HG03097 (cell line): ENCODE results near the gene RAB3C.

Experiments
- ATAC-seq: cut with Tn5 transposase; IDR thresholded peaks from one replicate; pipeline ENCODE4 v1.9.1; 2021; ENCODE audit not compliant: unreplicated experiment, low FRiP score

Gene RAB3C

GRCh38 chr5:58855851-58856739 is 273.2 kb downstream of the RAB3C start:
- peak; percentile 59 for ATAC-seq

GRCh38 chr5:58857609-58858008 is 274.7 kb downstream of the RAB3C start:
- no peak for ATAC-seq

DNA sequence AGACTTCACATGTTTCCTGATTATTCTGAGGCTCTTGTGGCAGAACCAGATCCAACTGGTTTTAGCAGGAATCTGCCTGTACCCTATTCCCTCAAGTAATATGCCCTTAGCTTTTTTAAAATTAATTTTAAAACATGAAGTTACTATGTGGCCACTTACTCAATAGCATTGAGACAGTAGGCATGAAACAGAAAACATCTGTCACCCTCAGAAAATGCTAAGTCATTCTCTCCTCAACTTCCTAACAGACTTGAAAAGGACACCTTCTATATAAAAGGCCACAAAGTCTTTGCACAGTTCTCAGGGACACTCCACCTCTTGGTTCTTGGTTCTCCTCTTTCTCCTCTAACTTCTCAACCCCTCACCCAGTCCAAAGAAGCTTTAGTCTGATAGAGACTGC is 277.8 kb downstream of the RAB3C start:
- ATAC-seq: no peak

GRCh38 chr5:58868931-58869330 is 286.1 kb downstream of the RAB3C start:
- no peak for ATAC-seq

DNA sequence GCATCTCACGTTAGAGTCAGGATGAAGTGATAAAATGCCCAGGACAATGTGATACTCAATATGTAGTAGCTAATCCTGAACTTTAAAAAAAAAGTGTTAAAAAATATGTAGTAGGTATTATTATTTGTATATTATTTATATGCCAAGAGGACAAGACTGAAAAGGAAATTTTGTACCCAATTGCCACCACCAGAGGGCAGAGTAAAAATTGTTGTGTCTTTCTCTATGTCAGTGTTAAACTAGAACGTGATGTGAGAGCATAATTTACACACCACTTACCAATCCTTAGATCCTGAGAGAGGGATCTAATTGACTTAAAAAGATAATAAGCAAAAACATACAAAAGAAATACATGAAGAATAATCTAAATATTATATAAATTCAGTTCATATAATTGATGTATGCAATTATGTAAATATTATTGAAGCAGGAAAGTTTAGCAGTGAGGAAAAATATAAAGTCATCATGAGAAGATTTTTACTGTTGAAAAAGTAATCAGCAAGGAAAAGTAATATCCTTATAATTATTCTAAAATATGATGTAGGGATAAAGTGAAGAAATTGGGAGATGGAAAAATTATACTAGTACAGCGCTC is 288.9 kb downstream of the RAB3C start:
- no peak for ATAC-seq

DNA sequence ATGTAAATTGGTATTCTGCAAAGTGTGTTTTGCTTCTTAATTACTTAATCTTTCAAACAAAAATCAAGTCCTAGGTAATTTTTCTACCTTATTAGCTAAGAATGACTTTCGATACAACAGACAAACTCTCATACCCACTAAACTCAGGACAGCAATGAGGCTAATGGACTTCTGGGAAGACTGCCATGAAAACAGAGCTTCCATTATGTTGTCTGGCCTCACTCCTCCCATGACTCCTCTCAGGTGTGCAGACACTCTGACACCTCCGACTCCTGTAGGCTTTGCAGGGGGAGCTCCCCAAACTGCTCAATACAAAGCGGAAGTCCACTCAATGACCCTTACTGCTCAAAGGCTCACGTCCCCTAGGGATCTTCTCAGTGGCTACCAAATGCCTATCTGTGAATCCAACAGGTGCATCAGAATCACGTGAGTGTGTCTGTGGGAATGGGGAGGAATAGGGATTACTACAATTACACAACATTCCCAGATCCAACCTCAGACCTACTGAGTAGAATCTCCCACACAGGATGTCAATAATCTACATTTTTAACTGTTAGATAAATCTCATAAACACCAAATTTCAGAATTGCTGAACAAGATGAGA is 289.9 kb downstream of the RAB3C start:
- ATAC-seq: no peak

GRCh38 chr5:58875599-58875998 is 292.7 kb downstream of the RAB3C start:
- no peak for ATAC-seq

- ATAC-seq: peak; percentile 65
These were observed 302.4 kb downstream of the RAB3C start for GRCh38 chr5:58885260-58885659.

DNA sequence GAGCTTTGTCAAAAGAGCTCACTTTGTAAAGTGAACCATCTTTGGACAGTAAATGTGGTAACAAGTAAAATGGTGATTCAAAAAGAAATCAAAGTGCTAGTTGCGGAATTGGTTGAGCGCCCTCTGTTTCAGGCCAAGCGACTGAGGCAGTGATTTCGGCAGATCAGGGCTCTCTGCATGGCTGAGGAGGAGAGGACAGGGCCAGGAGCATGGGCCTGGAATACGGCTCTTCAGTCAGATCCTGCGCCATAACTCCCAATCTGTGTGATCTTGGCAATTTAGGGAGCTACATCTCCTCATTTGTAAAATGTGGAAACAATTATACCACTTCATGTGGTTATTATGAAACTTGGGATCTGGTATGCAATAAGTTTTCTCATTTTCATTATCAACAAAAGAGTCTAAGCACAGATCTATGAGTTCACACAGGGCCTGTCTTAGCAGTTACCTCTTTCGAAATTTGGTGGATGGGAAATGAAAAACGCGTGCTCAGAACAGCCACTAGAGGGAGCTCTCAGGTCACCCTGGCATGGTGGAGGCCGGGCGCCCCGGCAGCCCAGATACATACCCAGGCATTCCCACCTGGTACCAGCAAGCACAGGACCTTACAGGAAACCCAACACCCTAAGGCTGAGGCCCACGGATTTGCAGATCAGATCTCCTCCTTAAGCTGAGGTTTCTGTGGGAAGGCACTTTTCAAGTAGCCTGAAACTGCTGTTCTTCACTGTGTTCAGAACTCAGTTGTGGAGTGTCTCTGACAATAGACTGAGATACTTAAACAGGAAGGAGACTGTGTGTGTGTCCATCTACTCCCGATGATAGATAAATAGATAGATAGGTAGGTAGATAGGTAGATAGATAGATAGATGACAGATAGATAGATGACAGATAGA is 303.7 kb downstream of the RAB3C start:
- ATAC-seq: peak; percentile 79

- no peak for ATAC-seq
These were observed 304.4 kb downstream of the RAB3C start for GRCh38 chr5:58887311-58887710.

DNA sequence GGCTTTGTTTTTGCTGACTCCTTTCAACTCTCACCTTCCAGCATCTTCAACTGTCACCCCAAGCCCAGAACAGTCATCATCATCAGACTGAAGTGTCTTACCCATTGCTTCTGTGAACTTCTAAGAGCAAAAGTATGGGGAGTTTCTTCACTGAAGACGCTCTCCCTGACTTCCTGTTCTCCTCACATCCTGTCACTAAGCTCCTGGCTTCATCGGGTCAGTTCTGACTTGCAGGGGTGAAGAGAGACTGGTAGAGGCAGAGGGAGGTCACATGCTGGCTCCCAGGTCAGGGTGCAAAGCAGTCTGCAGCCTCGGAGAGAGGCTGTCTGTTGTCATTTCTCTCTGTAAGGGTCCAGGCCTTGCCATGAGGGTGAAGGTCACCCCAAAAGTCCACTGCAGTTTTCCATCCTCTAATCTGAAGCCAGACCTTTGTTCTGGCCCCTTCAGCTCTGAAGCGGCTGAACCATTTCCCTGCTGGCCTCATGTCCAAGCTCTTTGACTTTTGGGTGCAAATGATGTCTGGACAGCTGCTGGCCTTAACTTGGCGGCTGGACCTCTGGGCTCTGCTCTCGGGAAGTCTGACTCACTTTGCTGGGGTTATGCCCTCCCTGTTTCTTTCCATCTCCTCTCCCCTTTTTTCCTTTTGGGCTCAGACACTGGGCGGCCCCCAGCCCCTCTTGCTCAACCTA is 305.0 kb downstream of the RAB3C start:
- ATAC-seq: no peak

DNA sequence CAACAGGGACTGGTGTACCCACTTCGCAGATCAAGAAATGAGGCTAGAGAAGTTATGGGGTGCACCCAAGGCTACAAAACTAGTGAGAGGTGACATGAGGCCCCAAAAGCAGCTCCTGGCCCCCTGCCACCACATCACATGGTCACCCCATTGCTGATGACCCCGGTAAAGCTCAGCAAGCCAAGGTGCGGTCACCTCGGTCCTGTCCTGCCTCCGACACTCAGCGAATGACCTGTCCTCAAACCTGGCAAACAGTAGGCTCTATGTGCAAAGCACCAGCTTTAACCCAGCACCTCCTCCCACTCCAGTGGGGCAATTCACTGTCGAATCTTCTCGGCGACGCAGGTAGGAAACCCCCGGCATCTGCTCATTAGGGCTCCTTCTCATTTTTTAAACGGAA is 307.4 kb downstream of the RAB3C start:
- ATAC-seq: no peak

- no peak for ATAC-seq
These were observed 307.8 kb downstream of the RAB3C start for GRCh38 chr5:58890701-58891085.

GRCh38 chr5:58891086-58891970 is 308.5 kb downstream of the RAB3C start:
- ATAC-seq: no peak

DNA sequence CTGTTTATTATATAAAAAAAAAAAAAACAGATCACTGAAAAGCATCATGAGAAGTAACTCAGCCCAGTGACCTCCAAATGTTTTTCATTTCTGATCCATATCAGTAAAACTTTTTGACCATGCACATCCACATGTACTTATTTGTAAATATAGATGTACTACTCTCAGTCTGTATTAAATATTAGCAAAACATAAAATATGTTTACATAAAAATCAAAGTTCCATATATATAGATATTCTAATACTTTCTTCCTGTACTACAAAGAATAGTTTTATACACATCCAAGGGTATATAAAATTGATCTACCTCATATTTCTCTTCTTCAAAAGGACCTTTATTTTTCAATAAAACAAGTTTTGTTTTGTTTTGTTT is 309.1 kb downstream of the RAB3C start:
- ATAC-seq: no peak

DNA sequence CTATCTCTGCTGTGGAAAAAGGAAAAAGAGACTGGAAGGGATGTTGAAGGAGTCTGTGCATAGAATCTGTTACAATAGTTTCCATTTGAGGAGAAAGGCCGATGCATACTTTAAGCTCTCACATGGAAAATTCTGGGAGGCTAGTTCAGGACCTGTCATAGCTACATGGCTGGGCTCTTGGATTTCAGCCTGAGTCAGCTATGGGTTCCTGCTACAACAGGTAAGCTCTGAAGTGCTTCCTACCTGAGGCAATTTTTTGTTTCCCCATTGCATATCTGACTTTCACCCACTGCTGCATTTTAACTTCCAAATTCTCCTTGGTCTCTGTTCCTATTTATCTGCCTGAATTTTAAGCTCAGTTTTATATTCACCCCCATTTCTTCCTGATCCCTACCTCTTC is 310.7 kb downstream of the RAB3C start:
- no peak for ATAC-seq

DNA sequence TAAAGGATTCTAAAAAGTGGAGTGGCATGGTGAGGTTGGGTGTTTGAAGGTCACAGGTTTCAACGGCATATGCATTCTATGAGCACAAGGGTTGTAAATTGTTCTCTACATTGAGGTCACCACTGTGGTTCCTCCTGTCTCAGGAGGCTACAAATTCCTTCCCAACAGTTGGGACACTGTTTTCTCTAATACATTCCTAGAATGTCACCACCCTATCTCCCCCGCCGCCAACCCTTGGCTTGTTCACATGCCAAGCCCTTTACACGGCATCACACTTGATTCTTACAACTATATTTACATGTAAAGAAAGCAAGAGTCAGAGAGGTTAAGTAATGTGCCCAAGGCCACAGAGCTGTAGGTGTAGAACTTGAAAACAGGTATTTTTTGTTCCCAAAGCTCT is 315.1 kb downstream of the RAB3C start:
- ATAC-seq: no peak

- ATAC-seq: no peak
These were observed 315.7 kb downstream of the RAB3C start for GRCh38 chr5:58898538-58898937.

DNA sequence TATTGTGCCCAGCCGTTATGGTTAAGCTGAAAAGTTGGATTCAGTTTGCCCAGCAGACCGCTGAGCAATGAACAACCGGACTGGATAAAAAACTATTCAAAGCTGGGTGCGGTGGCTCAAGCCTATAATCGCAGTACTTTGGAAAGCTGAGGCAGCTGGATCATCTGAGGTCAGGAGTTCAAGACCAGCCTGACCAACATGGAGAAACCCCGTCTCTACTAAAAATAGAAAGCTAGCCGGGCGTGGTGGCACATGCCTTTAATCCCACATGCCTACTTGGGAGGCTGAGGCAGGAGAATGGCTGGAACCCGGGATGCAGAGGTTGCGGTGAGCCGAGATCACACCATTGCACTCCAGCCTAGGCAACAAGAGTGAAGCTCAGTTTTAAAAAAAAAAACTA is 318.4 kb downstream of the RAB3C start:
- ATAC-seq: no peak
